Measurements from ENCODE around the gene OOEP. TPM values are rescaled to one million over a fixed set of nuclear protein-coding genes. Genes with fewer than 3 reads are reported as not detected.

OOEP gene
- total and polyA plus RNA-seq, 4 donors = 0.16 to 0.98 (median 0.37) TPM; not detected in 1

DNA sequence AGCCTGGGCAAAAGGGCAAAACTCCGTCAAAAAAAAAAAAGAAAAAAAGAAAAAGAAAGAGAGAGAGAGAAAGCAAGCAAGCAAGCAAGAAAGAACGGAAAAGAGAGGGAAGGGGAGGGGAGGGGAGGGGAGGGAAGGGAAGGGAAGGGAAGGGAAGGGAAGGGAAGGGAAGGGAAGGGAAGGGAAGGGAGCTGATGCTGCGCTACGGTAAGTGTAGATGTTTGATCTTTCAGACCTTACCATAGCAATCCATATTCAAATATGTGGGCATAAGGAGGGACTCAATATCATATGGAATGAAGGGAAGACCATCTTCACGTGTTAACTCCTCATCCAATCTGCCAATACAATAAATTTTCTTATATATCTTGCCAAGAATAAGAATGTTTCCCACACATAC, 27.5 kb downstream of the OOEP start:
- Histone ChIP-seq H3K9me3 (ENCODE audit: control insufficient read depth in 4 of 4, insufficient read depth in 3 of 4, low read length in 3 of 4) (no peaks in the 10 kb centered on the region), H3K4me1 (ENCODE audit: control insufficient read depth in 5 of 5, insufficient read depth in 5 of 5, low read length in 5 of 5) (peaks cover 0 to 14% (median 0%) of the 10 kb centered on the region in 5 donors), H3K36me3 (ENCODE audit: control insufficient read depth in 4 of 4, insufficient read depth in 4 of 4, low read length in 4 of 4) (no peaks in the 10 kb centered on the region), H3K9ac (ENCODE audit: insufficient read depth in 1 of 2, low read length in 2 of 2) (no peak overlapping the region), H3K27ac (ENCODE audit: low read depth in 1 of 2, low read length in 1 of 2) (no peak overlapping the region), H3K4me3 (no peak overlapping the region), H3K27me3 (ENCODE audit: control insufficient read depth in 3 of 3, insufficient read depth in 3 of 3, low read length in 2 of 3) (no peaks in the 10 kb centered on the region)
- DNase-seq = no peak
- no peak for ATAC-seq (ENCODE audit: insufficient read depth, low FRiP score)
- WGBS, 2 donors = 76 to 85% methylated on average over 4 to 5 of the region's 5 CpGs
- TF ChIP-seq, protein P1, sequence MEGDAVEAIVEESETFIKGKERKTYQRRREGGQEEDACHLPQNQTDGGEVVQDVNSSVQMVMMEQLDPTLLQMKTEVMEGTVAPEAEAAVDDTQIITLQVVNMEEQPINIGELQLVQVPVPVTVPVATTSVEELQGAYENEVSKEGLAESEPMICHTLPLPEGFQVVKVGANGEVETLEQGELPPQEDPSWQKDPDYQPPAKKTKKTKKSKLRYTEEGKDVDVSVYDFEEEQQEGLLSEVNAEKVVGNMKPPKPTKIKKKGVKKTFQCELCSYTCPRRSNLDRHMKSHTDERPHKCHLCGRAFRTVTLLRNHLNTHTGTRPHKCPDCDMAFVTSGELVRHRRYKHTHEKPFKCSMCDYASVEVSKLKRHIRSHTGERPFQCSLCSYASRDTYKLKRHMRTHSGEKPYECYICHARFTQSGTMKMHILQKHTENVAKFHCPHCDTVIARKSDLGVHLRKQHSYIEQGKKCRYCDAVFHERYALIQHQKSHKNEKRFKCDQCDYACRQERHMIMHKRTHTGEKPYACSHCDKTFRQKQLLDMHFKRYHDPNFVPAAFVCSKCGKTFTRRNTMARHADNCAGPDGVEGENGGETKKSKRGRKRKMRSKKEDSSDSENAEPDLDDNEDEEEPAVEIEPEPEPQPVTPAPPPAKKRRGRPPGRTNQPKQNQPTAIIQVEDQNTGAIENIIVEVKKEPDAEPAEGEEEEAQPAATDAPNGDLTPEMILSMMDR (IDR thresholded peaks at IDR 0.05; ENCODE audit: control extremely low read depth, extremely low read depth) = no peak

DNA sequence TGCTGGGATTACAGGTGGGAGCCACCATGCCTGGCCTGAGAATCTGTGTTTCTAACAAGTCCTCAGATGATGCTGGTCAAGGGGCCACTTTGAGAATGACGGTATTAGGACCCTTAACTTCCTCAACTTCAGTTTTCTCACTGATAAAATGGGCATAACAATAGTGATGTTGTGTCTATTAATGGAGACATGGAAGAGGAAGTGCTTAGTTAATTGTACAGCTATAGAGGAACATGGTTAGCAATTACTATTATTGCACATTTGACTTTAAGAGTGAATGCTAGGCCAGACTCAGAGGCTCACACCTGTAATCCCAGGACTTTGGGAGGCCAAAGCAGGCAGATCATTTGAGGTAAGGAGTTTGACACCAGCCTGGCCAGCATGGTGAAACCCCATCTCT, 28.4 kb downstream of the OOEP start:
- ATAC-seq (ENCODE audit: insufficient read depth, low FRiP score) = no peak
- Histone ChIP-seq H3K27me3 (ENCODE audit: control insufficient read depth in 3 of 3, insufficient read depth in 3 of 3, low read length in 2 of 3) (no peaks in the 10 kb centered on the region), H3K9ac (ENCODE audit: insufficient read depth in 1 of 2, low read length in 2 of 2) (no peak overlapping the region), H3K9me3 (ENCODE audit: control insufficient read depth in 4 of 4, insufficient read depth in 3 of 4, low read length in 3 of 4) (no peaks in the 10 kb centered on the region), H3K36me3 (ENCODE audit: control insufficient read depth in 4 of 4, insufficient read depth in 4 of 4, low read length in 4 of 4) (no peaks in the 10 kb centered on the region), H3K4me1 (ENCODE audit: control insufficient read depth in 5 of 5, insufficient read depth in 5 of 5, low read length in 5 of 5) (peaks cover 0 to 9% (median 0%) of the 10 kb centered on the region in 5 donors), H3K27ac (ENCODE audit: low read depth in 1 of 2, low read length in 1 of 2) (no peak overlapping the region), H3K4me3 (no peak overlapping the region)
- TF ChIP-seq, protein P1 (IDR thresholded peaks at IDR 0.05; ENCODE audit: control extremely low read depth, extremely low read depth) = no peak
- 78 to 81% methylated on average over 1 of the region's 1 CpG for WGBS, 2 donors
- DNase-seq = no peak

DNA sequence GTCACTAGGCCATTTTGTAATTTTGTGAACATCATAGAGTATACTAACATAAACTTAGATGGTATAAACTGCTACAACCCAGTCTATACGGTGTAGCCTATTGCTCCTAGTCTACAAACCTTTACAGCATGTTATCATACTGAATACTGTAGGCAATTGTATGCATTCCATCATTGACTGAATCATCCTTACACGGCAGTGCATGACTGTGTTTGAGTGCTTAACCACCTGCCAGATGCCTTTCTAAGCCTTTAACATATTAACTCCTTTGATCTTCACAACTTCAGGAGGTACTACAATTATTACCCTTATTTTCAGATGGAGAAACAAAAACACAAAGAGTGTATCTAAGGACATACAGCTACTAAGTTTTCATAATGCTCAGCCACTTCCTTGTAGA, 29.6 kb downstream of the OOEP start:
- H3K27ac ChIP-seq (ENCODE audit: low read depth in 1 of 2, low read length in 1 of 2) = no peak overlapping the region
- no peaks in the 10 kb centered on the region for H3K27me3 ChIP-seq (ENCODE audit: control insufficient read depth in 3 of 3, insufficient read depth in 3 of 3, low read length in 2 of 3)
- TF ChIP-seq, protein P1 (IDR thresholded peaks at IDR 0.05; ENCODE audit: control extremely low read depth, extremely low read depth) = no peak
- 62 to 82% methylated on average over 2 of the region's 2 CpGs for WGBS, 2 donors
- no peaks in the 10 kb centered on the region for H3K9me3 ChIP-seq (ENCODE audit: control insufficient read depth in 4 of 4, insufficient read depth in 3 of 4, low read length in 3 of 4)
- no peak overlapping the region for H3K4me3 ChIP-seq
- H3K4me1 ChIP-seq (ENCODE audit: control insufficient read depth in 5 of 5, insufficient read depth in 5 of 5, low read length in 5 of 5) = peaks cover 0 to 9% (median 0%) of the 10 kb centered on the region in 5 donors
- H3K9ac ChIP-seq (ENCODE audit: insufficient read depth in 1 of 2, low read length in 2 of 2) = no peak overlapping the region
- DNase-seq = no peak
- no peak for ATAC-seq (ENCODE audit: insufficient read depth, low FRiP score)
- H3K36me3 ChIP-seq (ENCODE audit: control insufficient read depth in 4 of 4, insufficient read depth in 4 of 4, low read length in 4 of 4) = no peaks in the 10 kb centered on the region

DNA sequence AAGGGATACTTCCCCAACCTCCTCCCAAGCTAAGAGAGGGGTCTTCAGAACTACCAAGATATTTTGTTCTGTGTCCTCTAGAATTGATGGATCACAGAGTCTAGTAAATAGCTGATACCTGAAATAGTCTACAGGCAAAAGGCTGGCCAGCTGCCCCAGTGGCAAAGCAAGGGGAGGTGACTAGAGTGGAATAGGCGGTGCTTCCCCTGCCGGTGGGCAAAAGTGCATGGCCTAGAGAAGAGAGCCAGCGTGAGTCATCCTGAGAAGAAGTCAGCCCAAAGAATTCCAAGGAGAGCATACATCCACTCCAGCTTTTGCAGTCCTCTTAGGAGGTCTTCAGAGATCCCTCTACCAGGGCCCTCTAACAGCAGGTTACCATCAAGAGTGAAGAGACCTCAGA, 30.4 kb downstream of the OOEP start:
- Histone ChIP-seq H3K9ac (ENCODE audit: insufficient read depth in 1 of 2, low read length in 2 of 2) (no peak overlapping the region), H3K9me3 (ENCODE audit: control insufficient read depth in 4 of 4, insufficient read depth in 3 of 4, low read length in 3 of 4) (no peaks in the 10 kb centered on the region), H3K27me3 (ENCODE audit: control insufficient read depth in 3 of 3, insufficient read depth in 3 of 3, low read length in 2 of 3) (no peaks in the 10 kb centered on the region), H3K4me3 (no peak overlapping the region), H3K4me1 (ENCODE audit: control insufficient read depth in 5 of 5, insufficient read depth in 5 of 5, low read length in 5 of 5) (peaks cover 0 to 9% (median 0%) of the 10 kb centered on the region in 5 donors), H3K36me3 (ENCODE audit: control insufficient read depth in 4 of 4, insufficient read depth in 4 of 4, low read length in 4 of 4) (no peaks in the 10 kb centered on the region), H3K27ac (ENCODE audit: low read depth in 1 of 2, low read length in 1 of 2) (no peak overlapping the region)
- DNase-seq (no peak), ATAC-seq (ENCODE audit: insufficient read depth, low FRiP score) (no peak)
- WGBS, 2 donors = 65 to 78% methylated on average over 3 of the region's 3 CpGs
- TF ChIP-seq, protein P1 (IDR thresholded peaks at IDR 0.05; ENCODE audit: control extremely low read depth, extremely low read depth) = no peak

All from lung (tissue), 12 donors.